Activated CD4-positive, alpha-beta T cell treated with anti-CD3 and anti-CD28 coated beads, Interleukin-10, Interleukin-2, amounts not matched to agents 100 ng/mL and 50 ng/mL, durations not matched to agents 16 hours and 8 hours (primary cell): ENCODE results near the gene CD207.

Source experiments
- DNase-seq: peaks from one replicate; pipeline ENCODE4 v3.0.0-alpha.2; 2020

The CD207 gene

DNA sequence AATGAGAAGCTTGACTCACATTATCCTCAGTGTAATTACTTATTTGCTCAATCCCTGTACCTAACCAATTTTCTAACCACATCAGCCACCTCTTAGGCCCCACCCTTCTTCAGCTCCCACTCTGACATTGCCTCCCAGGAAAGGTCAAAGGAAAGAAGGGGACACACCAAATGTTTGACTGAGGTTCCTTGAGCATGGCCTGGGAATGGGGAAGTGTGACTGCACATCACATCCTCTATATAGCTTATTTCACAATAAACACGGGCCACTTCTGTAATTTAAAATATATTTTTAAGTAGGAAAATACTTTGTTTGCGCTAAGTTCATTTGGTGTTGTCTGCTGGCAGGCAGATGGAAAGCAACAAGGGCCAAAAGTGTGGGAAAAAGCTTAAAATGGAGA, 42.2 kb downstream of the CD207 start:
- no peak for DNase-seq

DNA sequence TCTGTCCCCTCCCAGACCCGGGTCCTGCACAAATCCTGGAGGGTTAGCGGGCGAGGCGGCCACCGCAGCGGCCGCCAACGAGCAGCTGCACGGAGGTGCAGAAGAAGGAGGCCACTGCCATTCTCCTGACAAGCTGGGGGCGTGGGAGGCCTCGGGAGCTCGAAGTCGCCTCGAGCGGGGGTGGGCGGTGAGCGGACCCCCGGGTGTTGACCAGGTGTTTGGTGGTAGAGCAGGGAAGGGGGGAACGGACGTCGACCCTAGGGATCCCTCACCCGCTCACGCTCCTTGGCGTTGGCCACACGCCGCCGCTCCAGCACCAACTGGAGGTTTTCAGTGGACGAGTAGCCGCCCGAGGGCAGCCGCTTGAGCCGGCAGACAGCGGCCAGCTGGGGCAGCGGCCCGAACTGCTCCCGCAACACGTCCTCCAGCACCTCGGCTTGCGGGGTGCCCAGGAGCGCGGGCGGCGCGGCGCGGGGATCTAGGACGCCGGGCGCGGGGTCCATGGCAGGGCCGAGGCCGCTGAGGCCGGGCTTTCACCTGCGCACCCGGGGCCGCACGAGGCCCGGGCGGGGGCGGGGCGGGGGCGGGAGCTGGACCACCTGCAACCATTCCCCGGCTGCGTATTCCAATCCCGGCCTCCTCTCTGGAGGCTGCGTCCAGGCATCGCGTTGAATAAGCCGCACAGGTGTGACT, 45.3 kb downstream of the CD207 start, which contains the start of gene FIGLA:
Gene FIGLA, minus strand, starts transcription at position 508 of the 693 bp plus-strand sequence. Its CDS starts 5 bp downstream, at position 503.
- DNase-seq: no peak

DNA sequence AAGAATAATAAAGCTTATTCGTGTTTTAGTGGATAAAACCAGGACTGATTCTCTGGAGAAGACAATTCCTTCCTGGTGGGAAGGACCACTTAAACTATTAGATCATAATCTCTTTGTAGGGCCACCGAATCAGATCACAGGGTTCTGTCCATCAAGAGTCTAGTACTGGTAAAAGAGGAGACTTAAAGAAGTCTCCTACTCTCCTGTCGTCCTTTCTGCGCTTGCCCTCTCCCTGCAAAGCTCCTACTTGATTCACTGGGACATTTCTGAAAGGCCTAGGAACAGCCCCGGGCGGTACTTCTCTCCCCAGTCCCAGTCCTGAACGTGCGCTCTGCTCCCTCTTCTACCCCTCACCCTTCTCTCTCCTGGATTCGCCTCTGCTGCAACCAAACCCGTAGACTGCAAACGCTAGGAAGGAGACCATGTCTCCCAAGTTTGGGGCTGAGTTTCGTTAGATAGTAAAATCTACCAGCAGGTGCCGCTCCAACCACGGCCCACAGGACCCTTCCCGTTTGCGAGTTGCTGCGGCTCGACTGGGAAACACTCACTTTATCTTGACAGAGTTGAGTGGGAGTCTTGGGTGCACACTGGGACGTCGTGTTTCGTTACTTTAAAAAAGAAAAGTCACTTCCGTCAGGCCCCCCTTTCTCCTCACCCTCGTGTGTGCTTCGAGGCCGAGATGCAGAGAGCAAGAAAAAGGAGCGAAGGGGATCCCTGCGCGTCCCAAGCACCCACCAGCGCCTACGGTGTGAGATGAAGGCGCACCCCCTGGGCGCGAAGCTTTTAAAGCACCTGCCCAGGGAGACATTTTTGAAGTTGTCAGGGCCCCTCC, 46.1 kb downstream of the CD207 start:
- DNase-seq: peak; percentile 88

DNA sequence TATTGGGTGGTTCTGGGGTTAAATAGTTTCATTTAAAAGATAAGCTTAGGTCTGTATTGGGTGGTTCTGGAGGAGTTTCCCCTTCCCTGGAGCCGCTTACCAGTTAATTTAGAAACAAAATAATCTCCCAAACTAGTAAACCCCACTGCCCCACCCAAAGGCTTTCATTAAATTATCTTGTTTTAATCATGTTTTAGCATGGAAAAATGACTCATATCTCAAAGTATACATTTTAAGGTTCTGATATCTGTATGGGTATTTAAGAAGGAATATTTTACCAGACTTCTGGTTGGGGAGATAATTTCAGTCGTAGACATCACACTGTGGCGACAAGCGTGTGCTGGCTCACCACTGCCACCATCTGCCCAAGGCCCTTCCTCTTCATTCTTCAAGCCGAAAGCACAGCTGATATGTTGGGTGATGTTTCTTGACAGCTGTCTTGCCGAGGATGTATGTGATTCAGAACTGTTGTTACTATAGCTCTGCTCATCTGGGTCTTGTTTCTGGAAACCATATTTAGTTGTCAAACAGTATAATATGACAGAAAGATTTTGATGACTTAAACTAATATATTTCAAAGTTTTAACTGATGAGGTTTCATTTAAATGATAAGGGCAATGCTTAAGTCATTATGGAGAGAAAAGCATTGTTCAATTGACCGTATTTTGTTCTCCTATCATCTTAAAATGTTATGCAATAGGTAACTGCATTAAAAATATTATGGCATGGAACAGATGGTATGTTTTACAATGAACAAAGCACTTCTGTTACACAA, 50.3 kb downstream of the CD207 start:
- peak; percentile 72 for DNase-seq

DNA sequence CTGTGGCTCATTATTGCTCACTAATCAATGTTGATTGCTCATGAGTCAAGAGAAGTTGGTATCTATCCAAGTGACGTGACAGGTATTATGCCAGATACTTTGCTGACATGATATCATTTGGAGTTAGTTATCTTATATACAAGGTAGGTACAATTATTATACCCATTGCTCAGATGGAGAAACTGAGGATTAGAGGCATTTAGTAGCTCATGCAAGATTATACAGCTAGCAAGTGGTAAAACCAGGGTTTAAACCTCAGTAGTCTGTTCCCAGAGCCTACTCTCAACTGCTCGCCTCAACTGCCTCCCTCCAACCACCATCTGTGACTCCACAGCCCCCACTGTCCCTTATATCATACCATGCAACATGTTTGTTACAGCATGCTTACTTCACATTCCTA, 51.3 kb downstream of the CD207 start:
- DNase-seq: no peak
